ENCODE results near the gene RPRD1A.
"Not testable (repeated sequence)": the region's sequence is repeated elsewhere in the genome, so short reads cannot be mapped to it uniquely, and the experiment has no call there.

GRCh38 chr18:36077764-36078163 lies 10.4 kb upstream of the RPRD1A start:
- not testable (repeated sequence) for TF ChIP-seq CTCF, POLR2A (IDR thresholded peaks at IDR 0.05)
